PC-3 (cell line): ENCODE measurements around the gene C5orf63. TPM values are rescaled to one million over a fixed set of nuclear protein-coding genes. Genes with fewer than 3 reads are reported as not detected.

ENCODE experiments used
- ATAC-seq: fragments of 200-7000 bp; cut with Tn5 transposase; 2 replicates; pipeline ENCODE4 v1.9.1; 2020; ENCODE audit warnings: mild to moderate bottlenecking, moderate library complexity
- BruUV-seq: library from RNA; stranded (reverse); fragments of 400-500 nt; replicated peaks from 2 replicates; lab custom pipeline; 2021; lab: Mats Ljungman, UMichigan
- CTCF ChIA-PET: fragments of 300-600 bp; sonication (Branson Sonifier 250); formaldehyde crosslinking; loops from one replicate; lab custom pipeline; 2022; ENCODE audit warnings: antibody characterized with exemption; lab: Charles Lee
- POLR2A ChIA-PET: fragments of 300-600 bp; sonication (Branson Sonifier 250); formaldehyde crosslinking; loops from one replicate; lab custom pipeline; 2022; ENCODE audit warnings: antibody characterized with exemption; ENCODE audit not compliant: unreplicated experiment; lab: Charles Lee
- DNase-seq: peaks from one replicate; pipeline ENCODE4 v3.0.0-alpha.2; 2015
- H2AFZ ChIP-seq: fragments of 300-600 bp; sonication (generic); 2 replicates; pipeline ENCODE4 v1.6.0; 2016; ENCODE audit warnings: antibody characterized with exemption, low read length
- H3F3A ChIP-seq: fragments of 300-600 bp; sonication (generic); one replicate; pipeline ENCODE4 v1.6.0; 2017; ENCODE audit warnings: antibody characterized with exemption, low read length, control low read depth, mild to moderate bottlenecking; ENCODE audit not compliant: unreplicated experiment
- H3K27ac ChIP-seq: fragments of 300-600 bp; sonication (generic); 2 replicates; pipeline ENCODE4 v1.5.1; 2016; ENCODE audit warnings: mild to moderate bottlenecking, low read length
- H3K27me3 ChIP-seq: fragments of 300-600 bp; sonication (generic); 2 replicates; pipeline ENCODE4 v1.6.1; 2016; ENCODE audit warnings: low read length, mixed read lengths
- H3K36me3 ChIP-seq: fragments of 300-600 bp; sonication (generic); 2 replicates; pipeline ENCODE4 v1.6.1; 2016; ENCODE audit warnings: low read depth, mixed run types, low read length, mixed read lengths
- H3K4me1 ChIP-seq: fragments of 300-600 bp; sonication (generic); 2 replicates; pipeline ENCODE4 v1.5.1; 2016; ENCODE audit warnings: low read length; ENCODE audit not compliant: insufficient read depth
- H3K4me2 ChIP-seq: fragments of 300-600 bp; sonication (generic); 2 replicates; pipeline ENCODE4 v1.6.0; 2016; ENCODE audit warnings: low read length
- H3K4me3 ChIP-seq: fragments of 300-600 bp; sonication (generic); 2 replicates; pipeline ENCODE4 v1.5.1; 2016; ENCODE audit warnings: mild to moderate bottlenecking, low read length, mixed read lengths
- H3K79me2 ChIP-seq: fragments of 300-600 bp; sonication (generic); 2 replicates; pipeline ENCODE4 v1.6.1; 2017; ENCODE audit warnings: low read length, mixed read lengths
- H3K9ac ChIP-seq: fragments of 300-600 bp; sonication (generic); 2 replicates; pipeline ENCODE4 v1.6.0; 2016; ENCODE audit warnings: mild to moderate bottlenecking, low read length
- H3K9me2 ChIP-seq: fragments of 300-600 bp; sonication (generic); replicated peaks from 2 replicates; pipeline ENCODE4 v1.6.1; 2016; ENCODE audit warnings: mixed run types, low read length, mixed read lengths
- H3K9me3 ChIP-seq: fragments of 300-600 bp; sonication (generic); 2 replicates; pipeline ENCODE4 v1.6.1; 2016; ENCODE audit warnings: low read length, mixed read lengths
- H4K20me1 ChIP-seq: fragments of 300-600 bp; sonication (generic); 2 replicates; pipeline ENCODE4 v1.6.1; 2016; ENCODE audit warnings: low read length, mixed read lengths
- EZH2 ChIP-seq: fragments of 300-600 bp; sonication (generic); IDR thresholded peaks from one replicate; pipeline ENCODE4 v1.6.1; 2017; ENCODE audit warnings: antibody characterized with exemption, mild to moderate bottlenecking, low read length; ENCODE audit not compliant: unreplicated experiment
- EZH2phosphoT487 ChIP-seq: fragments of 300-600 bp; sonication (generic); IDR thresholded peaks from 2 replicates; pipeline ENCODE4 v1.6.1; 2018; ENCODE audit warnings: mild to moderate bottlenecking, antibody characterized with exemption, low read length, borderline replicate concordance
- intact Hi-C: fragments of 100-400 bp; cut with micrococcal nuclease; formaldehyde crosslinking; loops from 2 replicates; pipeline ENCODE4 v1.9.0; 2023
- total RNA-seq: library from RNA; depleted of rRNA; stranded (reverse); fragments of >200 nt; gene quantifications from 2 replicates; pipeline ENCODE4 v1.2.3, GENCODE V29; 2014; rRNA removed
- TF ChIP-seq, protein P1 (sequence below): fragments of 300-600 bp; sonication (generic); conservative IDR thresholded peaks from 2 replicates; pipeline ENCODE4 v1.5.1; 2017; ENCODE audit warnings: antibody characterized with exemption, low read depth, mild to moderate bottlenecking, low read length

Gene C5orf63
- total RNA-seq, 1 experiment from 2014 or later: 3.7 TPM

DNA sequence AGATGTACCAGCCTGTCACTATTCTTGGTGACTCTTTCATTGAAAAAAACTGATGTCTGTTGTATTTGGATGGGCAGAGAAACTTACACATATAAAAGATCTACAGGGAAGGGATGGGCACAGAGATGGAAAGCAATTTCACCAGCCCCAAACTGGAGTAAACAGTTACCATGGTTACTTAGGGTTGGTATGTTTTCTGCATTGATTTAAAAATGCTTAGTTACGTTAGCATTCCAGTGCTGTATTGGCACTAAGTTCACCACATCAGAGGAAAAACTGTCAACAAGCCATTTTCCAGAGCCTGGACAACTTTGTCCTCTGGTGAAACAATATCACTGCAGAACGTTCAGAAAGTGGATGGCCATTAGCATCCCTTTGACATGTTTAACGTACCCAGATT lies 70.9 kb downstream of the C5orf63 start:
- BruUV-seq: no TSS peak
- DNase-seq: no peak
- Histone ChIP-seq H3K9ac (no peak overlapping the region), H3K4me3 (no peak overlapping the region), H3K27ac (no peak overlapping the region), H3K4me1 (no peaks in the 10 kb centered on the region), H3K79me2 (no peaks in the 10 kb centered on the region), H3F3A (no peaks in the 10 kb centered on the region), H3K4me2 (no peak overlapping the region), H3K36me3 (no peaks in the 10 kb centered on the region), H3K9me3 (no peaks in the 10 kb centered on the region), H3K9me2 (no peaks in the 10 kb centered on the region), H3K27me3 (no peaks in the 10 kb centered on the region), H4K20me1 (no peaks in the 10 kb centered on the region), H2AFZ (no peak overlapping the region)
- intact Hi-C loops: no loop called here
- ChIA-PET POLR2A (no interaction called here), CTCF (no interaction called here)
- TF ChIP-seq EZH2phosphoT487 (no peak), EZH2 (no peak)
- TF ChIP-seq, protein P1, sequence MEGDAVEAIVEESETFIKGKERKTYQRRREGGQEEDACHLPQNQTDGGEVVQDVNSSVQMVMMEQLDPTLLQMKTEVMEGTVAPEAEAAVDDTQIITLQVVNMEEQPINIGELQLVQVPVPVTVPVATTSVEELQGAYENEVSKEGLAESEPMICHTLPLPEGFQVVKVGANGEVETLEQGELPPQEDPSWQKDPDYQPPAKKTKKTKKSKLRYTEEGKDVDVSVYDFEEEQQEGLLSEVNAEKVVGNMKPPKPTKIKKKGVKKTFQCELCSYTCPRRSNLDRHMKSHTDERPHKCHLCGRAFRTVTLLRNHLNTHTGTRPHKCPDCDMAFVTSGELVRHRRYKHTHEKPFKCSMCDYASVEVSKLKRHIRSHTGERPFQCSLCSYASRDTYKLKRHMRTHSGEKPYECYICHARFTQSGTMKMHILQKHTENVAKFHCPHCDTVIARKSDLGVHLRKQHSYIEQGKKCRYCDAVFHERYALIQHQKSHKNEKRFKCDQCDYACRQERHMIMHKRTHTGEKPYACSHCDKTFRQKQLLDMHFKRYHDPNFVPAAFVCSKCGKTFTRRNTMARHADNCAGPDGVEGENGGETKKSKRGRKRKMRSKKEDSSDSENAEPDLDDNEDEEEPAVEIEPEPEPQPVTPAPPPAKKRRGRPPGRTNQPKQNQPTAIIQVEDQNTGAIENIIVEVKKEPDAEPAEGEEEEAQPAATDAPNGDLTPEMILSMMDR: no peak
- no peak for ATAC-seq

DNA sequence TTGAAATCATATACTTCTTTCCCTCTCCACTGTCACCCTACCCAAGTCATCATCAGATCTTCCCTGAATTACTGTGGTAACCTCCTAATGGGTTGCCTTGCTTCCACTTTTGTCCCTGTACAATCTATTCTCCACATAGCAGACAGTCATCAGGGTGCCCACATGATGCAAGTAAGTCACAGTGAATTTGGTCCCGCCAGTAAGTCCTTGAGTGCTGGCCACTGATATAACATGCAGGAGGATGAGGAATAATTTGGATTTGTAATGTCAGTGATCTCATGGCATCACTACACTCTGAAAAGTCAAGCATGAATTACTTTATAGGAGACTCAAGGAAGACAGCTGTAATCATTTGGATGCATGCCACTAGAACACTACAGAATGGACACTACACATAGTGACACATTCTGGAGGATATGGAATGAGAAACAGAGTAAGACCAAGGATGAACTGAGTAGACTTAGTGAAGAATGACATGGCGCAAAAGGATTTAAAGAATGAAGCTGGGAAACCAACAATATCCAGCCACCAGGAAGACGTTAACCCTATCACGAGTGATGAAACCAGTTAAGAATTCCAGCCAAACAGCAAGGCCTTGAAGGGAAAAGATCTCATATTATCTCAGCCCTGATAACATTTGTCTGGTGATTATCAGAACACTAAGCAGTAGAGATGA lies 71.5 kb downstream of the C5orf63 start:
- POLR2A ChIA-PET: no interaction called here
- Histone ChIP-seq H2AFZ (no peak overlapping the region), H3K4me1 (no peaks in the 10 kb centered on the region), H3K9ac (no peak overlapping the region), H3K9me2 (no peaks in the 10 kb centered on the region), H3K27me3 (no peaks in the 10 kb centered on the region), H3K79me2 (no peaks in the 10 kb centered on the region), H3K27ac (no peak overlapping the region), H3F3A (no peaks in the 10 kb centered on the region), H3K4me2 (no peak overlapping the region), H3K9me3 (no peaks in the 10 kb centered on the region), H4K20me1 (no peaks in the 10 kb centered on the region), H3K4me3 (no peak overlapping the region), H3K36me3 (no peaks in the 10 kb centered on the region)
- BruUV-seq: no TSS peak
- TF ChIP-seq, protein P1: no peak
- no peak for TF ChIP-seq EZH2phosphoT487
- TF ChIP-seq EZH2: no peak
- intact Hi-C loops: no loop called here
- DNase-seq (peak; percentile 7), ATAC-seq (no peak)
- CTCF ChIA-PET: no interaction called here

Other genes starting within 250 kb of the C5orf63 start
- gene MARCHF3, start 42.9 kb downstream of the C5orf63 start, total RNA-seq: 1.3 and 2.5 TPM in 2 replicates
- not detected in 2 replicates for gene MEGF10, start 217.3 kb upstream of the C5orf63 start, total RNA-seq